Ureter (tissue), 1 donor: ENCODE measurements around the gene POLR2A. TPM values are rescaled to one million over a fixed set of nuclear protein-coding genes. Genes with fewer than 3 reads are reported as not detected.

Experiments used
- total RNA-seq: library from RNA; stranded (reverse); gene quantifications from one replicate; pipeline ENCODE4 v1.2.4, GENCODE V29; 2023
- donor health status: DM: yes; HTN: yes; CAD: no.

Gene POLR2A
- total RNA-seq, 1 donor from 2014 or later: 151 TPM

Other genes with a start within 250 kb of the POLR2A start
- 38.4 TPM for gene DVL2, start 249.8 kb upstream of the POLR2A start, total RNA-seq
- 37.6 TPM for gene PHF23, start 244.9 kb upstream of the POLR2A start, total RNA-seq
- gene GABARAP, start 241.9 kb upstream of the POLR2A start, total RNA-seq: 453 TPM
- gene CTDNEP1, start 232.6 kb upstream of the POLR2A start, total RNA-seq: 116 TPM
- gene ELP5, start 232.2 kb upstream of the POLR2A start, total RNA-seq: 46.3 TPM
- 157 TPM for gene CLDN7, start 221.9 kb upstream of the POLR2A start, total RNA-seq
- 11.2 TPM for gene SLC2A4, start 202.6 kb upstream of the POLR2A start, total RNA-seq
- gene YBX2, start 189.7 kb upstream of the POLR2A start, total RNA-seq: not detected
- gene EIF5A, start 176.7 kb upstream of the POLR2A start, total RNA-seq: 425 TPM
- gene GPS2, start 169.0 kb upstream of the POLR2A start, total RNA-seq: 67.6 TPM
- 49.6 TPM for gene NEURL4, start 155.0 kb upstream of the POLR2A start, total RNA-seq
- 12.7 TPM for gene ACAP1, start 147.8 kb upstream of the POLR2A start, total RNA-seq
- 11.5 TPM for gene KCTD11, start 132.2 kb upstream of the POLR2A start, total RNA-seq
- gene TMEM95, start 129.2 kb upstream of the POLR2A start, total RNA-seq: not detected
- gene TNK1, start 103.3 kb upstream of the POLR2A start, total RNA-seq: 12.3 TPM
- 43.0 TPM for gene PLSCR3, start 89.8 kb upstream of the POLR2A start, total RNA-seq
- 115 TPM for gene TMEM256, start 80.3 kb upstream of the POLR2A start, total RNA-seq
- 22.3 TPM for gene NLGN2, start 76.5 kb upstream of the POLR2A start, total RNA-seq
- gene SPEM1, start 64.0 kb upstream of the POLR2A start, total RNA-seq: not detected
- not detected for gene SPEM2, start 58.8 kb upstream of the POLR2A start, total RNA-seq
- gene SPEM3, start 55.5 kb upstream of the POLR2A start, total RNA-seq: not detected
- gene TMEM102, start 48.9 kb upstream of the POLR2A start, total RNA-seq: 8.1 TPM
- 3.5 TPM for gene FGF11, start 44.9 kb upstream of the POLR2A start, total RNA-seq
- gene CHRNB1, start 39.3 kb upstream of the POLR2A start, total RNA-seq: 6.8 TPM
- gene ZBTB4, start 4.7 kb upstream of the POLR2A start, total RNA-seq: 65.5 TPM
- not detected for gene SLC35G6, start 2.9 kb upstream of the POLR2A start, total RNA-seq
- 30.6 TPM for gene TNFSF12, start 64.7 kb downstream of the POLR2A start, total RNA-seq
- 23.0 TPM for gene TNFSF13, start 74.4 kb downstream of the POLR2A start, total RNA-seq
- 43.9 TPM for gene SENP3, start 77.6 kb downstream of the POLR2A start, total RNA-seq
- 61.0 TPM for gene CD68, start 95.3 kb downstream of the POLR2A start, total RNA-seq
- 68.1 TPM for gene MPDU1, start 99.5 kb downstream of the POLR2A start, total RNA-seq
- 8.0 TPM for gene SOX15, start 105.7 kb downstream of the POLR2A start, total RNA-seq
- gene FXR2, start 130.5 kb downstream of the POLR2A start, total RNA-seq: 30.6 TPM
- 57.1 TPM for gene SAT2, start 143.5 kb downstream of the POLR2A start, total RNA-seq
- gene SHBG, start 145.8 kb downstream of the POLR2A start, total RNA-seq: not detected
- gene ATP1B2, start 166.6 kb downstream of the POLR2A start, total RNA-seq: 10.0 TPM
- gene TP53, start 203.1 kb downstream of the POLR2A start, total RNA-seq: 131 TPM
- gene WRAP53, start 204.1 kb downstream of the POLR2A start, total RNA-seq: 6.5 TPM
- gene EFNB3, start 220.8 kb downstream of the POLR2A start, total RNA-seq: 2.3 TPM
- gene DNAH2, start 233.4 kb downstream of the POLR2A start, total RNA-seq: 1.5 TPM